K562 (cell line): ENCODE data around the gene DOCK4. TPM values are rescaled to one million over a fixed set of nuclear protein-coding genes. Genes with fewer than 3 reads are reported as not detected.

Source experiments
- ATAC-seq: fragments of 200-7000 bp; cut with Tn5 transposase; 3 replicates; pipeline ENCODE4 v1.9.1; 2020; ENCODE audit warnings: moderate library complexity
- BruUV-seq: library from RNA; stranded (reverse); fragments of 400-500 nt; replicated peaks from 2 replicates; lab custom pipeline; 2021; lab: Mats Ljungman, UMichigan
- CTCF ChIA-PET: fragments of 300-600 bp; formaldehyde crosslinking; extraction: SDS; loops from one replicate; lab custom pipeline; 2021; ENCODE audit warnings: low intra/inter-chr PET ratio; lab: Yijun Ruan, JAX
- POLR2A ChIA-PET: fragments of 300-600, 350-650 bp; sonication (Branson Sonifier 250); formaldehyde crosslinking; extraction: SDS; loops from one replicate; lab custom pipeline; 2021; ENCODE audit warnings: antibody characterized with exemption, inconsistent platforms; lab: Yijun Ruan, JAX
- DNase-seq, 4 experiments: peaks; one replicate each; pipeline versions ENCODE4 v3.0.0 to v3.0.0-alpha.2; 2011 to 2018; ENCODE audit warnings: low spot score in 3 of 4, mixed read lengths in 3 of 4; ENCODE audit errors: extremely low read depth in 1 of 4
- FAIRE-seq: peaks from 2 replicates; lab custom pipeline; 2011; peaks lifted over from hg19 to GRCh38; lab: Jason Lieb, UNC
- H2AFZ ChIP-seq: 2 replicates; pipeline ENCODE4 v1.6.0; 2011; ENCODE audit warnings: low read depth, low read length, control low read depth, inconsistent platforms
- H3K27ac ChIP-seq: fragments of 200-600 bp; 3 replicates; pipeline ENCODE4 v1.8.0; 2011; ENCODE audit warnings: low read depth, mild to moderate bottlenecking, control low read depth, inconsistent platforms, low read length, moderate library complexity, mixed read lengths; ENCODE audit errors: extremely low read depth
- H3K27me3 ChIP-seq, 2 experiments: fragments of 300-600 bp in 1 of 2; 2 replicates in 1 of 2; 3 replicates in 1 of 2; pipeline versions ENCODE4 v1.6.0 to v1.8.0; 2011; ENCODE audit warnings: inconsistent platforms in 2 of 2, low read length in 2 of 2, mild to moderate bottlenecking in 1 of 2, mixed read lengths in 1 of 2, moderate library complexity in 1 of 2; ENCODE audit not compliant: control insufficient read depth in 2 of 2, insufficient read depth in 2 of 2
- H3K36me3 ChIP-seq: fragments of 300-600 bp; 3 replicates; pipeline ENCODE4 v1.8.0; 2011; ENCODE audit warnings: mild to moderate bottlenecking, low read length, inconsistent platforms; ENCODE audit not compliant: control insufficient read depth, insufficient read depth
- H3K4me1 ChIP-seq, 2 experiments: fragments of 200-600 bp in 1 of 2; replicated peaks in 1 of 2; 2 replicates in 1 of 2; 3 replicates in 1 of 2; pipeline versions ENCODE4 v1.5.1 to v1.8.0; 2011; ENCODE audit warnings: inconsistent platforms in 2 of 2, low read length in 2 of 2, mild to moderate bottlenecking in 1 of 2, mixed read lengths in 1 of 2, moderate library complexity in 1 of 2; ENCODE audit not compliant: control insufficient read depth in 2 of 2, insufficient read depth in 2 of 2
- H3K4me2 ChIP-seq: 2 replicates; pipeline ENCODE4 v1.6.1; 2011; ENCODE audit warnings: low read length, control low read depth, inconsistent platforms, mixed read lengths; ENCODE audit not compliant: insufficient read depth
- H3K4me3 ChIP-seq: fragments of 200-600 bp; sonication (generic), shearing (Covaris generic); 2 replicates; pipeline ENCODE4 v1.5.1; 2016; ENCODE audit warnings: control low read depth, inconsistent platforms
- H3K79me2 ChIP-seq: fragments of 200-600 bp; 3 replicates; pipeline ENCODE4 v1.8.0; 2011; ENCODE audit warnings: low read length, inconsistent platforms; ENCODE audit not compliant: control insufficient read depth, insufficient read depth
- H3K9ac ChIP-seq, 2 experiments: 2 replicates each; pipeline versions ENCODE4 v1.6.0 to v1.6.1; 2011; ENCODE audit warnings: low read depth in 2 of 2, low read length in 2 of 2, control low read depth in 1 of 2, inconsistent platforms in 1 of 2, mild to moderate bottlenecking in 1 of 2, mixed read lengths in 1 of 2; ENCODE audit not compliant: insufficient read depth in 1 of 2
- H3K9me1 ChIP-seq: one replicate; pipeline ENCODE4 v1.6.0; 2011; ENCODE audit warnings: inconsistent platforms, mild to moderate bottlenecking, low read length, moderate library complexity; ENCODE audit not compliant: control insufficient read depth, insufficient read depth
- H3K9me3 ChIP-seq: replicated peaks from 2 replicates; pipeline ENCODE4 v1.5.1; 2011; ENCODE audit warnings: low read depth, low read length, inconsistent platforms; ENCODE audit not compliant: control insufficient read depth, insufficient read depth
- H4K20me1 ChIP-seq: replicated peaks from 2 replicates; pipeline ENCODE4 v1.6.1; 2011; ENCODE audit warnings: low read length, inconsistent platforms, mixed read lengths; ENCODE audit not compliant: control insufficient read depth, insufficient read depth
- ARID1B ChIP-seq: fragments of 450-650 bp; IDR thresholded peaks from 2 replicates; pipeline ENCODE4 v1.6.1; 2016; ENCODE audit warnings: antibody characterized with exemption, mild to moderate bottlenecking, inconsistent platforms
- CTCFL ChIP-seq: IDR thresholded peaks from 2 replicates; pipeline ENCODE4 v1.6.1; 2011; ENCODE audit warnings: borderline replicate concordance, low read depth, mild to moderate bottlenecking, moderate library complexity, low read length; ENCODE audit not compliant: insufficient read depth, poor library complexity, severe bottlenecking
- DNMT1 ChIP-seq: fragments of 450-650 bp; IDR thresholded peaks from 2 replicates; pipeline ENCODE4 v1.6.1; 2016; ENCODE audit warnings: antibody characterized with exemption, mild to moderate bottlenecking
- HEY1 ChIP-seq: fragments of 250-450 bp; sonication (Bioruptor Pico); IDR thresholded peaks from 2 replicates; pipeline ENCODE4 v1.5.0; 2020; ENCODE audit warnings: mild to moderate bottlenecking, moderate library complexity, borderline replicate concordance
- ID3 ChIP-seq, 2 experiments: fragments of 250-450 bp in 1 of 2; fragments of 450-650 bp in 1 of 2; sonication (Bioruptor Pico) in 1 of 2; IDR thresholded peaks; 2 replicates each; pipeline versions ENCODE4 v1.6.1 to v1.8.0; 2016 to 2021; ENCODE audit warnings: mild to moderate bottlenecking in 2 of 2, moderate library complexity in 2 of 2, missing compliant biosample characterization in 1 of 2, missing genetic modification characterization in 1 of 2
- ILK ChIP-seq: fragments of 450-650 bp; IDR thresholded peaks from 2 replicates; pipeline ENCODE4 v1.6.1; 2016; ENCODE audit warnings: missing genetic modification characterization, low read depth, mild to moderate bottlenecking, missing compliant biosample characterization, moderate library complexity, borderline replicate concordance
- NONO ChIP-seq, 2 experiments: fragments of 200-400 bp in 1 of 2; fragments of 450-650 bp in 1 of 2; formaldehyde crosslinking in 1 of 2; IDR thresholded peaks; 2 replicates each; pipeline ENCODE4 v1.6.1; 2017; ENCODE audit warnings: low read depth in 2 of 2, mild to moderate bottlenecking in 2 of 2, moderate library complexity in 2 of 2, low read length in 1 of 2
- PHTF2 ChIP-seq: fragments of 250-450 bp; sonication (Bioruptor Pico); IDR thresholded peaks from 2 replicates; pipeline ENCODE4 v1.5.0; 2021; ENCODE audit warnings: mild to moderate bottlenecking
- RUNX1 ChIP-seq: sonication (generic); IDR thresholded peaks from 2 replicates; pipeline ENCODE4 v1.6.1; 2016; ENCODE audit warnings: antibody characterized with exemption, low read depth
- SNIP1 ChIP-seq: fragments of 450-650 bp; IDR thresholded peaks from 2 replicates; pipeline ENCODE4 v1.7.1; 2017; ENCODE audit warnings: low read depth, mild to moderate bottlenecking
- TOE1 ChIP-seq, 2 experiments: fragments of 450-650 bp in 1 of 2; sonication (generic) in 1 of 2; formaldehyde crosslinking in 1 of 2; IDR thresholded peaks; 2 replicates each; pipeline versions ENCODE4 v1.7.1 to v1.8.0; 2016 to 2022; ENCODE audit warnings: borderline replicate concordance in 2 of 2, mild to moderate bottlenecking in 2 of 2, antibody characterized with exemption in 1 of 2, inconsistent platforms in 1 of 2, low read depth in 1 of 2, missing genetic modification reagents in 1 of 2, moderate library complexity in 1 of 2
- TRIM25 ChIP-seq: fragments of 450-650 bp; IDR thresholded peaks from 2 replicates; pipeline ENCODE4 v1.7.0; 2016; ENCODE audit warnings: borderline replicate concordance
- ZNF583 ChIP-seq: fragments of 250-450 bp; sonication (Bioruptor Pico); IDR thresholded peaks from 2 replicates; pipeline ENCODE4 v1.4.0; 2020
- ZSCAN29 ChIP-seq: fragments of 450-650 bp; IDR thresholded peaks from 2 replicates; pipeline ENCODE4 v1.6.1; 2017
- WGBS: fragments of 100-300 bp; shearing (Covaris generic); methylation state at CpG from one replicate; pipeline ENCODE4 v1.1.6; 2016; ENCODE audit warnings: low coverage, mixed read lengths; ENCODE audit not compliant: insufficient coverage; ENCODE audit errors: missing lambda C conversion rate; 5-methylcytosine and 5-hydroxymethylcytosine counted together
- in situ Hi-C: fragments of 300-500 bp; cut with MboI; formaldehyde crosslinking; loops from 4 replicates; pipeline ENCODE4 v1.15.0; 2018; ENCODE audit warnings: inconsistent platforms, mixed read lengths
- intact Hi-C: fragments of 100-400 bp; cut with micrococcal nuclease; formaldehyde crosslinking; loops from 2 replicates; pipeline ENCODE4 v1.14.2; 2022
- polyA plus RNA-seq, 8 experiments: library from polyadenylated mRNA; depleted of rRNA in 4 of 8; stranded (reverse) in 5 of 8; unstranded in 3 of 8; fragments of >200 nt; fragmentation: Nextera tagmentation in 2 of 8; fragmentation: Illumina TruSeq in 1 of 8; extraction: Ambion mirVana in 2 of 8; extraction: Trizol in 1 of 8; gene quantifications; 2 replicates each; pipeline versions ENCODE4 v1.2.1 to v1.2.3, GENCODE V29; 2011 to 2014; ENCODE audit warnings: inconsistent platforms in 1 of 8, missing spikeins in 1 of 8
- total RNA-seq, 7 experiments: library from RNA; depleted of rRNA in 6 of 7; stranded (reverse); fragments of >200 nt in 6 of 7; fragmentation: Illumina TruSeq in 2 of 7; extraction: Trizol in 2 of 7; gene quantifications; 2 replicates each; pipeline versions ENCODE4 v1.2.1 to v1.2.3, GENCODE V29; 2011 to 2021; ENCODE audit warnings: low replicate concordance in 1 of 7
- TF ChIP-seq, protein P1 (sequence below): fragments of 250-450 bp; sonication (Bioruptor Pico); IDR thresholded peaks from 2 replicates; pipeline ENCODE4 v1.5.0; 2020; ENCODE audit warnings: mild to moderate bottlenecking

Gene DOCK4
- total and polyA plus RNA-seq, 9 of the 15 experiments (the other 6 are each of a cell fraction or from before 2014, with no cell fraction given), result 0.42 to 5.7 (median 2.3) TPM

DNA sequence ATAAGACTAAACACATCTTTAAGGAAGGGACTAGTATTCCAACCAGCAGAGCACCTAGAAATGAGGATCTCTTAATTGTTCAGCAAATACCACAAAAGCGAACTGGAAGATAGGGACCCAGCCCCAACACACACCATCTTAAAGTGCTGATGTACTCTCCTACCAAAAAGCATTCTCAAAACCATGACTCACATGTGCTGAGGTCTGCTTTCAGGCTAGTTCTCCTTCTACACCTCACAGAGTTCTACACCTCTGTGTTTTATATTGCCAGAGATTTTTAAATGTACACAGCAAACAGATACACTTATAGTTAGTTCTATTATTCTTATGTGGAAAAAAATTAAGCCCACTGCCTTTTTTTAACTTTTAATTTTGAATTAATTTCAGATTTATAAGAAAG, 191.9 kb downstream of the DOCK4 start (continued):
- TF ChIP-seq TRIM25, result no peak
- no peak for TF ChIP-seq RUNX1
- no peak for TF ChIP-seq ILK
- TF ChIP-seq ZNF583, result no peak
- TF ChIP-seq TOE1 (IDR thresholded peaks at IDR 0.05; ENCODE audit: borderline replicate concordance), result no peak
- no peak for TF ChIP-seq TOE1 (CRISPR knock-in tag; IDR thresholded peaks at IDR 0.05; ENCODE audit: borderline replicate concordance, low read depth)

DNA sequence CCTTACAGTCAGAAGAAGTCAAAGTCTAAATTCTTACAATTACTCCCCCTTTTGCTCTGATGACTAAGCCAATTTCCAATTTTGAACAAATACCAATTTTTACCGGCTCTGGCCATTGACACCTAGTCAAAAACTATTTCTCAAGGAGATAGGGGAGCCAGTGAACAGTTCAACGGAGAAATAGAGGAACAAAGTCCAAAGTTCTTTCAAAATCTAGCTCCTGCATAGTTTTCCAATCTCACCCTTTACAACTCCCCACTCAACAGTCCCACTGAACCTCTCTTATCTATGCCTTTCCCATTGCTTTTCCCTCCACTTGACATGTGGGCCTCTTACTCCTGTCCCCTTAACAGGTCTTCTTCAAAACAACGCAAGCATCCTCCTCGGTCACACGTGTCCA, 192.9 kb downstream of the DOCK4 start:
- no peak overlapping the region for H3K27ac ChIP-seq
- no TSS peak for BruUV-seq
- no peaks in the 10 kb centered on the region for H3K79me2 ChIP-seq
- H3K4me2 ChIP-seq, result no peak overlapping the region
- ChIA-PET CTCF (no interaction called here), POLR2A (interaction anchor here (0.7 kb wide), 1 partner anchor 8 kb away, joined by 3 read pairs; no protein-coding TSS in a partner anchor)
- no peaks in the 10 kb centered on the region for H3K36me3 ChIP-seq
- ATAC-seq (no peak), DNase-seq (no peak), FAIRE-seq (no peak)
- no peaks in the 10 kb centered on the region for H4K20me1 ChIP-seq
- no peaks in the 10 kb centered on the region for H3K9me3 ChIP-seq
- no peaks in the 10 kb centered on the region for H3K9me1 ChIP-seq
- no peak overlapping the region for H3K4me3 ChIP-seq
- no peak overlapping the region for H3K9ac ChIP-seq
- H3K4me1 ChIP-seq, result no peaks in the 10 kb centered on the region
- no peak overlapping the region for H2AFZ ChIP-seq
- intact Hi-C loops, result no loop called here
- in situ Hi-C loops, result no loop called here
- WGBS, result 2% methylated on average over 5 of the region's 5 CpGs
- H3K27me3 ChIP-seq, result no peaks in the 10 kb centered on the region
- no peak for TF ChIP-seq NONO (IDR thresholded peaks at IDR 0.05; ENCODE audit: low read depth in 2 of 2, low read length in 1 of 2)
- TF ChIP-seq, protein P1, sequence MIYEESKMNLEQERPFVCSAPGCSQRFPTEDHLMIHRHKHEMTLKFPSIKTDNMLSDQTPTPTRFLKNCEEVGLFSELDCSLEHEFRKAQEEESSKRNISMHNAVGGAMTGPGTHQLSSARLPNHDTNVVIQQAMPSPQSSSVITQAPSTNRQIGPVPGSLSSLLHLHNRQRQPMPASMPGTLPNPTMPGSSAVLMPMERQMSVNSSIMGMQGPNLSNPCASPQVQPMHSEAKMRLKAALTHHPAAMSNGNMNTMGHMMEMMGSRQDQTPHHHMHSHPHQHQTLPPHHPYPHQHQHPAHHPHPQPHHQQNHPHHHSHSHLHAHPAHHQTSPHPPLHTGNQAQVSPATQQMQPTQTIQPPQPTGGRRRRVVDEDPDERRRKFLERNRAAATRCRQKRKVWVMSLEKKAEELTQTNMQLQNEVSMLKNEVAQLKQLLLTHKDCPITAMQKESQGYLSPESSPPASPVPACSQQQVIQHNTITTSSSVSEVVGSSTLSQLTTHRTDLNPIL (CRISPR knock-in tag), result no peak
- TF ChIP-seq SNIP1, result no peak
- TF ChIP-seq DNMT1, result no peak
- no peak for TF ChIP-seq ARID1B
- TF ChIP-seq CTCFL, result no peak
- TF ChIP-seq PHTF2 (CRISPR knock-in tag), result no peak
- no peak for TF ChIP-seq ID3 (CRISPR knock-in tag; IDR thresholded peaks at IDR 0.05)
- no peak for TF ChIP-seq ID3 (tag; IDR thresholded peaks at IDR 0.05)
- TF ChIP-seq ZSCAN29, result no peak
- TF ChIP-seq HEY1 (CRISPR knock-in tag), result no peak
